Choroid plexus epithelial cell (primary cell): ENCODE data around the gene RPL38.

Source experiments
- DNase-seq: peaks from one replicate; pipeline ENCODE4 v3.0.0-alpha.2; 2010; ENCODE audit warnings: low read depth
- H3K4me3 ChIP-seq: 2 replicates; pipeline ENCODE4 v1.5.1; 2011; ENCODE audit warnings: low read depth, mild to moderate bottlenecking, control low read depth, low read length, moderate library complexity
- TF ChIP-seq, protein P1 (sequence below): conservative IDR thresholded peaks from 2 replicates; pipeline ENCODE4 v1.5.1; 2011; ENCODE audit warnings: low read depth, mild to moderate bottlenecking, control low read depth, inconsistent platforms, low read length, moderate library complexity

RPL38 gene

GRCh38 chr17:74170924-74171323, 32.6 kb upstream of the RPL38 start:
- DNase-seq, result no peak
- no peak overlapping the region for H3K4me3 ChIP-seq
- TF ChIP-seq, protein P1, sequence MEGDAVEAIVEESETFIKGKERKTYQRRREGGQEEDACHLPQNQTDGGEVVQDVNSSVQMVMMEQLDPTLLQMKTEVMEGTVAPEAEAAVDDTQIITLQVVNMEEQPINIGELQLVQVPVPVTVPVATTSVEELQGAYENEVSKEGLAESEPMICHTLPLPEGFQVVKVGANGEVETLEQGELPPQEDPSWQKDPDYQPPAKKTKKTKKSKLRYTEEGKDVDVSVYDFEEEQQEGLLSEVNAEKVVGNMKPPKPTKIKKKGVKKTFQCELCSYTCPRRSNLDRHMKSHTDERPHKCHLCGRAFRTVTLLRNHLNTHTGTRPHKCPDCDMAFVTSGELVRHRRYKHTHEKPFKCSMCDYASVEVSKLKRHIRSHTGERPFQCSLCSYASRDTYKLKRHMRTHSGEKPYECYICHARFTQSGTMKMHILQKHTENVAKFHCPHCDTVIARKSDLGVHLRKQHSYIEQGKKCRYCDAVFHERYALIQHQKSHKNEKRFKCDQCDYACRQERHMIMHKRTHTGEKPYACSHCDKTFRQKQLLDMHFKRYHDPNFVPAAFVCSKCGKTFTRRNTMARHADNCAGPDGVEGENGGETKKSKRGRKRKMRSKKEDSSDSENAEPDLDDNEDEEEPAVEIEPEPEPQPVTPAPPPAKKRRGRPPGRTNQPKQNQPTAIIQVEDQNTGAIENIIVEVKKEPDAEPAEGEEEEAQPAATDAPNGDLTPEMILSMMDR, result no peak

DNA sequence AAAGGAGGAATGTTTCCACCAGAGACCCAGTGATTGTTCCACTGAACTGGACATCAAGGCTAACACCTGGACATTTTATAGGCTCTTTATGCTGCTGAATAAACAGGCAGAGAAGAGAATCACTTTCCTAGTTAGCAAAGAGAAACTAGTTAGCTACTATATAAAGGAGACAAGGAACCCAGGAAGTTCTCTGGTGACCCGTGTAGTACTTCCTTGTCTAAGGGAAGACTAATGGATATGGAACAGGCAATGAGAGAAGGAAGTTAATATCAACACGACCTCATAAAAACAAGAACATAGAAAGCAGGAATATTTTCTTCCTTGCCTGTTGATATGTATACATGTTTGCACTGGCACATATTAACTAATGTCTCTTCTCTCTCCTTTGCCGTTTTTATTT, 30.8 kb upstream of the RPL38 start:
- no peak for DNase-seq
- H3K4me3 ChIP-seq, result no peak overlapping the region
- TF ChIP-seq, protein P1, result no peak

GRCh38 chr17:74176546-74177001, 26.9 kb upstream of the RPL38 start:
- TF ChIP-seq, protein P1, result peak; percentile 90
- no peak overlapping the region for H3K4me3 ChIP-seq
- peak; percentile 79 for DNase-seq

DNA sequence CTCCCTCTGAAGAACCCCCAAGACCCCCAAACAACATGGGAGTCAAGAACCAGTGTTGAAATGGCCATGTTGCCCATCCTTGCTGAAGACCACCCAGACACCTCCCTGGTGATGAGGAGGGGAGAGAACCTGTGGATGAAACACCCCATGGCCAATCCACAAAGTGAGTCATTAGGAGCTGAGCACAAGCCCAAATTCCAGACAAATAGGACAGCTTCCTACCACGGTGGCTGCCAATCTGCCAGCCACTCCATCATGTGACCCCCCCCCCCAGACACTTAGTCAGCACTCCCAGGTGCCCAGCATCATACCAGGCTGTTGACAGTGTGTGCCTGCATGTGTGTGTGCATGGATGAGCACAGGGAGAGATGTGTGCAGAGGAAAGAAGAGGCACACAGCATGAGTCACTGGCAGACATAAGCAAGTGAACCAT, 26.4 kb upstream of the RPL38 start:
- DNase-seq, result peak; percentile 8
- TF ChIP-seq, protein P1, result no peak
- H3K4me3 ChIP-seq, result no peak overlapping the region

DNA sequence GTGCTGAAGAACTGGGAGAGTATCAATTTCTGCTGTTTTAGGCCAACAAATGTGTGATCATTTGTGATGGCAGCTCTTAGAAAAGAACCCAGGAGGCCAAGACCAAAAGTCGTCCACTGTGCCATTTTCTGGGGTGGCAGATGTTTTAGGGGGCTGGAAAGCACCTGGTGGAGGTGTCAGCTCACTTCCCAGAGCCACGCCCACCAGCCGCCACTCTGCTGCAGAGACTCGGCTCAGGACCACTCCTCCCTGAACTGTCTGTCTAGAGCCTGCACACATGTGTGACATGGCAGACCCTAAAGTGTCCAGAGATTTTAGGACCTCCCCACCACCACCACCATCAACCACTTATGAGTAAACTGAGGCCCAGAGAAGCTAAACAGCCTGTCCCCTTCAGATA, 23.9 kb upstream of the RPL38 start:
- no peak for DNase-seq
- no peak overlapping the region for H3K4me3 ChIP-seq
- TF ChIP-seq, protein P1, result no peak

DNA sequence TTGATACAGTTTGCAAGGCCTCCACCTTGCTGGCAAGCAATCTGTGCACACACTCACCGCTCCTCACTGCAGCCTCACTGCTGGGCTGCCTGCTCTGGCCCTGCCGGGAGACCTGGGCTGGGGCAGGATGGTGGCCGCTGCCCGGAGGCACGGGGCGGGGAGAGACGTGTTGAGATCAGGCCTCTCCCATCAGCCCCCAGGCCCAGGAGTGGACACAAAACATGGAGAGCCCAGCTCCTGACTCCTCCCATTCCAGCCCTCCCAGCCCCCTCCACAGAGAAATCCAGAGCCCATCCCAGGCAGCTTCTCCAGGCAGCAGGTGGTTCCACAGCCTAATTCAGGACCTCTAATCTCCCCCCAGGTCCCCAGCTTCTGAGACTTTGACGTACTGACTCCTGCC, 23.1 kb upstream of the RPL38 start:
- TF ChIP-seq, protein P1, result no peak
- no peak for DNase-seq
- no peak overlapping the region for H3K4me3 ChIP-seq

- no peak for DNase-seq
- TF ChIP-seq, protein P1, result no peak
- H3K4me3 ChIP-seq, result no peak overlapping the region
These were observed 22.1 kb upstream of the RPL38 start for GRCh38 chr17:74181341-74181740.
